GM19463 (cell line): ENCODE data around the gene ARPC5.

ENCODE experiments used
- ATAC-seq: cut with Tn5 transposase; IDR thresholded peaks from one replicate; pipeline ENCODE4 v1.9.1; 2021; ENCODE audit warnings: mild to moderate bottlenecking, moderate library complexity; ENCODE audit not compliant: unreplicated experiment

Gene ARPC5

GRCh38 chr1:183612407-183612806 lies 23.2 kb downstream of the ARPC5 start:
- no peak for ATAC-seq

GRCh38 chr1:183611021-183611420 lies 24.6 kb downstream of the ARPC5 start:
- no peak for ATAC-seq

GRCh38 chr1:183609759-183610452 lies 25.7 kb downstream of the ARPC5 start:
- ATAC-seq = no peak

GRCh38 chr1:183609313-183609712 lies 26.3 kb downstream of the ARPC5 start:
- ATAC-seq = peak; percentile 43

GRCh38 chr1:183607322-183607980 lies 28.1 kb downstream of the ARPC5 start:
- peak; percentile 29 for ATAC-seq

- ATAC-seq = no peak
Measured at GRCh38 chr1:183605904-183606303, 29.7 kb downstream of the ARPC5 start.

GRCh38 chr1:183604815-183605214 lies 30.8 kb downstream of the ARPC5 start:
- ATAC-seq = peak; percentile 9

GRCh38 chr1:183604038-183604808 lies 31.4 kb downstream of the ARPC5 start:
- ATAC-seq = peak; percentile 48

- no peak for ATAC-seq
Measured at GRCh38 chr1:183602510-183602909, 33.1 kb downstream of the ARPC5 start.

GRCh38 chr1:183600634-183601033 lies 34.9 kb downstream of the ARPC5 start:
- no peak for ATAC-seq

GRCh38 chr1:183600136-183600535 lies 35.4 kb downstream of the ARPC5 start:
- ATAC-seq = no peak

GRCh38 chr1:183598386-183598785 lies 37.2 kb downstream of the ARPC5 start:
- peak; percentile 69 for ATAC-seq

- ATAC-seq = no peak
Measured at GRCh38 chr1:183597656-183598347, 37.8 kb downstream of the ARPC5 start.

- no peak for ATAC-seq
Measured at GRCh38 chr1:183596500-183596899, 39.1 kb downstream of the ARPC5 start.

- no peak for ATAC-seq
Measured at GRCh38 chr1:183595537-183595936, 40.0 kb downstream of the ARPC5 start.

GRCh38 chr1:183593356-183593755 lies 42.2 kb downstream of the ARPC5 start:
- ATAC-seq = peak; percentile 36

GRCh38 chr1:183592733-183593132 lies 42.9 kb downstream of the ARPC5 start:
- no peak for ATAC-seq

GRCh38 chr1:183590244-183591191 lies 45.1 kb downstream of the ARPC5 start, which contains the start of gene NCF2:
TSS of gene NCF2 (minus strand) at chr1:183590459. CDS start at chr1:183590329, 130 bp downstream.
- peak; percentile 75 for ATAC-seq

- no peak for ATAC-seq
Measured at GRCh38 chr1:183589874-183590243, 45.7 kb downstream of the ARPC5 start.

GRCh38 chr1:183589384-183589783 lies 46.2 kb downstream of the ARPC5 start:
- no peak for ATAC-seq
